Heart left ventricle (tissue), 13 donors: Measurements from ENCODE around the gene SETBP1.

Experiments used
- POLR2A ChIP-seq, 2 donors: fragments of 450-650 bp; IDR thresholded peaks; one replicate each; pipeline ENCODE4 v1.6.1; 2017; ENCODE audit warnings: antibody characterized with exemption in 2 of 2, mild to moderate bottlenecking in 2 of 2, moderate library complexity in 2 of 2
- TF ChIP-seq, protein P1 (sequence below), 12 donors: fragments of 200-600 bp; sonication (generic) in 4 of 12; IDR thresholded peaks; one replicate each; pipeline versions ENCODE4 v1.5.0 to v1.8.0; 2018 to 2022; ENCODE audit warnings: antibody characterized with exemption in 12 of 12, mild to moderate bottlenecking in 5 of 12
- donor health status: ischemic (EF 13 %, LVEDD 7.1; RV severe dilation, severe dysfunction).
- donor health status: DM: no; HTN: yes; CAD: no.
- donor health status: DM: no; HTN: no; CAD: no.
- donor health status: ischemic (EF 25% LVEDD 6.9; RV normal size, moderate dysfunction).
- donor health status: ischemic (EF 25% LVEDD 5.7; RV mildly dilated, moderate dysfunction).
- donor health status: ischemic (EF 35%, LVEDD 5.7; RV mildly dilated, moderate dysfunction).
- donor health status: nonischemic (EF 11% LVEDD 7.7; RV severe dilation, severe dysfunction).
- donor health status: DM: yes; HTN: yes; CAD: no.
- donor health status: PGD.
- donor health status: ischemic (EF 29% LVEDD 5.4; RV normal size, mild dysfunction).
- donor health status: nonischemic (EF 23%, LVEDD 6.1; RV moderate dilation, normal function).

GRCh38 chr18:45112682-45113081 lies 432.0 kb downstream of the SETBP1 start:
- no peak for TF ChIP-seq POLR2A (IDR thresholded peaks at IDR 0.05)
- TF ChIP-seq, protein P1, sequence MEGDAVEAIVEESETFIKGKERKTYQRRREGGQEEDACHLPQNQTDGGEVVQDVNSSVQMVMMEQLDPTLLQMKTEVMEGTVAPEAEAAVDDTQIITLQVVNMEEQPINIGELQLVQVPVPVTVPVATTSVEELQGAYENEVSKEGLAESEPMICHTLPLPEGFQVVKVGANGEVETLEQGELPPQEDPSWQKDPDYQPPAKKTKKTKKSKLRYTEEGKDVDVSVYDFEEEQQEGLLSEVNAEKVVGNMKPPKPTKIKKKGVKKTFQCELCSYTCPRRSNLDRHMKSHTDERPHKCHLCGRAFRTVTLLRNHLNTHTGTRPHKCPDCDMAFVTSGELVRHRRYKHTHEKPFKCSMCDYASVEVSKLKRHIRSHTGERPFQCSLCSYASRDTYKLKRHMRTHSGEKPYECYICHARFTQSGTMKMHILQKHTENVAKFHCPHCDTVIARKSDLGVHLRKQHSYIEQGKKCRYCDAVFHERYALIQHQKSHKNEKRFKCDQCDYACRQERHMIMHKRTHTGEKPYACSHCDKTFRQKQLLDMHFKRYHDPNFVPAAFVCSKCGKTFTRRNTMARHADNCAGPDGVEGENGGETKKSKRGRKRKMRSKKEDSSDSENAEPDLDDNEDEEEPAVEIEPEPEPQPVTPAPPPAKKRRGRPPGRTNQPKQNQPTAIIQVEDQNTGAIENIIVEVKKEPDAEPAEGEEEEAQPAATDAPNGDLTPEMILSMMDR (IDR thresholded peaks at IDR 0.05) = no peak
